Fibroblast of villous mesenchyme (primary cell): ENCODE measurements around the gene MTMR11. TPM values are rescaled to one million over a fixed set of nuclear protein-coding genes. Genes with fewer than 3 reads are reported as not detected.
A peak's percentile ranks its signal among the peaks of the same experiment; 100 is the strongest.

ENCODE experiments used
- DNase-seq: peaks from one replicate; pipeline ENCODE4 v3.0.0-alpha.2; 2010; ENCODE audit warnings: low read depth
- H3K4me3 ChIP-seq: 2 replicates; pipeline ENCODE4 v1.5.1; 2011; ENCODE audit warnings: low read depth, mild to moderate bottlenecking, low read length
- total RNA-seq: library from RNA; depleted of rRNA; stranded (reverse); fragments of >200 nt; gene quantifications from 2 replicates; pipeline ENCODE4 v1.2.3, GENCODE V29; 2012
- TF ChIP-seq, protein P1 (sequence below): IDR thresholded peaks from 2 replicates; pipeline ENCODE4 v1.5.1; 2012; ENCODE audit warnings: low read depth, mild to moderate bottlenecking, low read length; ENCODE audit not compliant: insufficient read depth

Gene MTMR11
- total RNA-seq, 1 donor = 7.8 TPM

GRCh38 chr1:149972547-149972946 lies 35.9 kb upstream of the MTMR11 start:
- no peak overlapping the region for H3K4me3 ChIP-seq
- TF ChIP-seq, protein P1, sequence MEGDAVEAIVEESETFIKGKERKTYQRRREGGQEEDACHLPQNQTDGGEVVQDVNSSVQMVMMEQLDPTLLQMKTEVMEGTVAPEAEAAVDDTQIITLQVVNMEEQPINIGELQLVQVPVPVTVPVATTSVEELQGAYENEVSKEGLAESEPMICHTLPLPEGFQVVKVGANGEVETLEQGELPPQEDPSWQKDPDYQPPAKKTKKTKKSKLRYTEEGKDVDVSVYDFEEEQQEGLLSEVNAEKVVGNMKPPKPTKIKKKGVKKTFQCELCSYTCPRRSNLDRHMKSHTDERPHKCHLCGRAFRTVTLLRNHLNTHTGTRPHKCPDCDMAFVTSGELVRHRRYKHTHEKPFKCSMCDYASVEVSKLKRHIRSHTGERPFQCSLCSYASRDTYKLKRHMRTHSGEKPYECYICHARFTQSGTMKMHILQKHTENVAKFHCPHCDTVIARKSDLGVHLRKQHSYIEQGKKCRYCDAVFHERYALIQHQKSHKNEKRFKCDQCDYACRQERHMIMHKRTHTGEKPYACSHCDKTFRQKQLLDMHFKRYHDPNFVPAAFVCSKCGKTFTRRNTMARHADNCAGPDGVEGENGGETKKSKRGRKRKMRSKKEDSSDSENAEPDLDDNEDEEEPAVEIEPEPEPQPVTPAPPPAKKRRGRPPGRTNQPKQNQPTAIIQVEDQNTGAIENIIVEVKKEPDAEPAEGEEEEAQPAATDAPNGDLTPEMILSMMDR = no peak
- no peak for DNase-seq

DNA sequence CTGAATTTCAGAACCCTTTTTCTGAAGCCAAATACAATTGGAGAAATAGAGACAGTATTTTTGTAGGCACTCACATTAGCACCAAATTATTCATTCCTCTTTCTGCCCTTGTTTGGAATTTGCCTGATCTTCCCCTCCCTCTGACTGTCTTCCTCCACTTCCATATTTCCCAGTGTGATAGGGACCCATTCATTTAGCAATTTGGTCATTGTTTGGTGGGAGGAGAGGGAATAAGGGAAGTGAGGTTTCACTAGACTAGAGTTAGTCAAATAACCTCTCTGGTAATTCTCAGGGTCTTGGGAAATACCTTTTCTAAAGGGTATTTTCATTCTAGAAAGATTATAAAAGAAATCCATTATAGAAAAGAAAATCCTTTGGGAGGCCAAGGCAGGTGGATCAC lies 31.0 kb upstream of the MTMR11 start:
- TF ChIP-seq, protein P1 = no peak

GRCh38 chr1:149967041-149967440 lies 30.4 kb upstream of the MTMR11 start:
- no peak for DNase-seq
- TF ChIP-seq, protein P1 = no peak
- no peak overlapping the region for H3K4me3 ChIP-seq

More for the DNA sequence above, 31.0 kb upstream of the MTMR11 start:
- no peak for DNase-seq
- no peak overlapping the region for H3K4me3 ChIP-seq

DNA sequence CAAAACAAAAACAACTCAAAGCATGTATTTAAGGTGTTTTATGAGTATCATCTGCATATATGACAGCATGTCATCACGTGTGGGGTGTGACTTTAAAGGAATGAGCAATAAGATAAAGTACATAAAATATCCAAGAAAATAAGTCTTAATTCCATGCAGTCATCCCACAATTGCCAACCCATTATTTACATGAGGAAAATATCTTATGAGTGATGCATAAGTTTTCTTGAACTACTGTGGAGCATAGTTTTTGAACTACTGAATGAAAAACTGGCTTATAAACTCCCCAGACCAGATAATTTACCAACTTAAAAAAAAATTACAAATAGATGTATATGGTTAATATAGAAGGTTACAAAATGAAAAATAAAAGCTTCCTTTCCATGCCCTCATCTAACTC lies 29.7 kb upstream of the MTMR11 start:
- DNase-seq = no peak
- TF ChIP-seq, protein P1 = no peak
- no peak overlapping the region for H3K4me3 ChIP-seq

DNA sequence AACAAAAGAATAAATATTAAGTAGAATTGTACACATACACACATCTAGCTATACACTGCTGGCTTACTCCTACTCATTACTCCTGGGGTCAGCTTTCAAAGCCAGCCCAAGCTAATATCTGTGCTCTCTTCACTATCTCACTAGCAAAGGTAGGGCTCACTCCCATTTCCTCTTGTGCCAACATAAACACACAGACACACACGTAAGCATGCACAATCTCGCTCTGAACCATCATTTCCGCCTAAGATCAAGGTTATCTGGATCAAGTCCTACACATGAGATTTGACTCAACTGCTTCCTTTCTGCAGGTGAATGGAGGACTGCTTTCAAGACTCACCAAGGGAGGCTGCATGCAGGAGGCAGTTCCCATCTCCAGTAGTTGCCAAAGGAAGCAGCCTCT lies 28.8 kb upstream of the MTMR11 start:
- TF ChIP-seq, protein P1 = no peak
- DNase-seq = no peak
- no peak overlapping the region for H3K4me3 ChIP-seq

DNA sequence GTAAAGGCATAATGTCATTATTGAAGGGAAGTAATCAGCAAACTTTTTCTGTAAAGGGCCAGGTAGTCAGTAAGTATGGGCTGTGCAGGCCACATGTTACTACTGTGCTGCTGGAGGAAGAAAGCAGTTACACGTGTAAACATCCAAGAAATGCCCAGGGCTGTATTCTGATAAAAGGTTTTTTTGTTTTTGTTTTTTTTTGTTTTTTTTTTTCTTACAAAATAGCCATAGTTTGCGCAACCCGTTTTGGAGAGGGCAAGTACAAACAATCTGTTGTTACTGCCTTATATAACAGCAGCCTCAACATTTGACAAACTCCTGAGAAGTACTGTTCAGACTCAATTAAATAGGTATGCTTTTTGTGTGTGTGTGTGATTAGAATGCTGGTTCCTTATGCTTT lies 26.7 kb upstream of the MTMR11 start:
- no peak overlapping the region for H3K4me3 ChIP-seq
- peak; percentile 86 for DNase-seq

DNA sequence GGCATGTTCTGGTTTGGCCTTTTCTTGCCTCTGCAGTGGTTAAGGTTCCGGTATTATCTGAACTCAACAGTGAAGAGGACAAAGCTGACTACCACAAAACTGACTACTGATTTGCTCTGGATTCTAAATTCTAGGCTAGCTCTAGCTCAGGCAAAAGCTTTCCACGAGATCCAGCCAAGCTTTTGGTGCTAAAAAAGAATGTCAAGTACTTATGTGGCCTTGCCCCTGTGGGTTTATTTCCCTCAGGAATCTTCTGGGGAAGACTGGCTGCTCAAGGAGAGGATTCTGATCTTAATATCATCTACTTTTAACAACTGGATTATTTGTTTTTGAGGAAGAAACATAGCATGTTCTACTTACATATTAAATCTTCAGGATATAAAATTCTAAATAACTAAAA lies 26.1 kb upstream of the MTMR11 start:
- H3K4me3 ChIP-seq = no peak overlapping the region
- DNase-seq = no peak
- TF ChIP-seq, protein P1 = no peak

More for the DNA sequence above, 26.7 kb upstream of the MTMR11 start:
- TF ChIP-seq, protein P1 = no peak
